A549 (cell line): ENCODE measurements around the gene JOSD2. TPM values are rescaled to one million over a fixed set of nuclear protein-coding genes. Genes with fewer than 3 reads are reported as not detected.

Experiments
- ATAC-seq, 2 experiments: fragments of 200-7000 bp in 1 of 2; fragments of >200 bp in 1 of 2; cut with Nextera tagmentation in 1 of 2; cut with Tn5 transposase in 1 of 2; 3 replicates each; pipeline versions ENCODE4 v1.8.0 to v1.9.1; 2018 to 2020; ENCODE audit warnings: mild to moderate bottlenecking in 1 of 2, moderate library complexity in 1 of 2
- CTCF ChIA-PET: fragments of 300-600 bp; sonication (Branson Sonifier 250); formaldehyde crosslinking; extraction: SDS; loops from one replicate; lab custom pipeline; 2021; ENCODE audit warnings: antibody characterized with exemption, inconsistent platforms; lab: Yijun Ruan, JAX
- POLR2A ChIA-PET: fragments of 350-600 bp; formaldehyde crosslinking; extraction: SDS; loops from one replicate; lab custom pipeline; 2021; ENCODE audit warnings: antibody characterized with exemption, inconsistent platforms; lab: Yijun Ruan, JAX
- DNase-seq, 2 experiments: peaks; one replicate each; pipeline versions ENCODE4 v3.0.0 to v3.0.0-alpha.2; 2011 to 2016; ENCODE audit warnings: low read depth in 1 of 2, low spot score in 1 of 2
- FAIRE-seq: peaks from 2 replicates; lab custom pipeline; 2011; peaks lifted over from hg19 to GRCh38; lab: Jason Lieb, UNC
- H3K27ac ChIP-seq, 2 experiments: fragments of >200 bp; sonication (Bioruptor Twin); formaldehyde crosslinking; 3 replicates each; pipeline ENCODE4 v1.5.1; 2016 to 2017
- H3K4me1 ChIP-seq: fragments of >200 bp; sonication (Bioruptor Twin); formaldehyde crosslinking; 3 replicates; pipeline ENCODE4 v1.6.1; 2016
- H3K4me2 ChIP-seq: fragments of >200 bp; sonication (Bioruptor Twin); formaldehyde crosslinking; 3 replicates; pipeline ENCODE4 v1.6.1; 2016
- H3K4me3 ChIP-seq: fragments of >200 bp; sonication (Bioruptor Twin); formaldehyde crosslinking; 3 replicates; pipeline ENCODE4 v1.5.1; 2016
- H3K9me3 ChIP-seq: fragments of >200 bp; sonication (Bioruptor Twin); formaldehyde crosslinking; 3 replicates; pipeline ENCODE4 v1.6.1; 2016
- CEBPB ChIP-seq, 2 experiments: fragments of >200 bp in 1 of 2; sonication (Bioruptor Twin) in 1 of 2; formaldehyde crosslinking in 1 of 2; IDR thresholded peaks; 2 replicates each; pipeline ENCODE4 v1.6.1; 2012 to 2016
- CTCF ChIP-seq: fragments of >200 bp; sonication (Bioruptor Twin); formaldehyde crosslinking; IDR thresholded peaks from 3 replicates; pipeline ENCODE4 v1.5.1; 2016
- FOSB ChIP-seq: fragments of 250-450 bp; sonication (Bioruptor Pico); IDR thresholded peaks from 2 replicates; pipeline ENCODE4 v1.5.0; 2020; ENCODE audit warnings: mild to moderate bottlenecking, moderate library complexity
- HEYL ChIP-seq: fragments of 250-450 bp; sonication (Bioruptor Pico); IDR thresholded peaks from 2 replicates; pipeline ENCODE4 v1.8.0; 2021; ENCODE audit warnings: mild to moderate bottlenecking, moderate library complexity
- HMGXB4 ChIP-seq: fragments of 250-450 bp; sonication (Bioruptor Pico); IDR thresholded peaks from 2 replicates; pipeline ENCODE4 v1.5.0; 2021; ENCODE audit warnings: mild to moderate bottlenecking, moderate library complexity, borderline replicate concordance
- HOXB13 ChIP-seq: fragments of 250-450 bp; sonication (Bioruptor Pico); IDR thresholded peaks from 2 replicates; pipeline ENCODE4 v1.5.0; 2020; ENCODE audit warnings: low read depth, mild to moderate bottlenecking, moderate library complexity
- HOXB5 ChIP-seq: fragments of 250-450 bp; sonication (Bioruptor Pico); IDR thresholded peaks from 2 replicates; pipeline ENCODE4 v1.5.0; 2020; ENCODE audit warnings: mild to moderate bottlenecking, moderate library complexity
- MYC ChIP-seq: IDR thresholded peaks from 2 replicates; pipeline ENCODE4 v1.6.1; 2012; ENCODE audit warnings: mild to moderate bottlenecking, inconsistent platforms, low read length, improper control_type of control experiment, borderline replicate concordance
- NFE2L2 ChIP-seq: fragments of 150-350 bp; conservative IDR thresholded peaks from 2 replicates; pipeline ENCODE4 v1.6.1; 2014; ENCODE audit warnings: low read length
- NR3C1 ChIP-seq: fragments of >200 bp; sonication (Bioruptor Twin); formaldehyde crosslinking; IDR thresholded peaks from 3 replicates; pipeline ENCODE4 v1.6.1; 2017
- PHF8 ChIP-seq: fragments of 200-600 bp; sonication (generic); IDR thresholded peaks from 2 replicates; pipeline ENCODE4 v1.6.1; 2016; ENCODE audit warnings: low read depth, mild to moderate bottlenecking, antibody characterized with exemption, moderate library complexity, borderline replicate concordance
- POLR2A ChIP-seq: IDR thresholded peaks from 2 replicates; pipeline ENCODE4 v1.6.1; 2012; ENCODE audit warnings: mild to moderate bottlenecking, low read length
- REST ChIP-seq: fragments of 200-600 bp; sonication (generic); IDR thresholded peaks from 2 replicates; pipeline ENCODE4 v1.6.1; 2016; ENCODE audit warnings: antibody characterized with exemption, mild to moderate bottlenecking, moderate library complexity
- RNF2 ChIP-seq: fragments of 200-600 bp; sonication (generic); IDR thresholded peaks from 2 replicates; pipeline ENCODE4 v1.6.1; 2016; ENCODE audit warnings: low read depth, mild to moderate bottlenecking, antibody characterized with exemption, moderate library complexity, borderline replicate concordance
- TFCP2L1 ChIP-seq: fragments of 250-450 bp; sonication (Bioruptor Pico); IDR thresholded peaks from 2 replicates; pipeline ENCODE4 v1.5.0; 2021; ENCODE audit warnings: mild to moderate bottlenecking
- WGBS: methylation state at CpG from one replicate; pipeline ENCODE4 v1.1.6; 2017; ENCODE audit errors: missing lambda C conversion rate; 5-methylcytosine and 5-hydroxymethylcytosine counted together
- polyA plus RNA-seq, 4 experiments: library from polyadenylated mRNA; depleted of rRNA in 3 of 4; stranded (reverse); fragments of >200 nt; fragmentation: RNase III in 1 of 4; extraction: RNeasy Plus Mini Kit Qiagen cat#74134 plus additional on column Dnase treatment in 1 of 4; gene quantifications; 2 replicates in 3 of 4; 3 replicates in 1 of 4; pipeline ENCODE4 v1.2.3, GENCODE V29; 2011 to 2017
- TF ChIP-seq, protein P1 (sequence below): fragments of 250-450 bp; sonication (Bioruptor Pico); IDR thresholded peaks from 2 replicates; pipeline ENCODE4 v1.5.0; 2020; ENCODE audit warnings: low read depth, mild to moderate bottlenecking, moderate library complexity

The JOSD2 gene
- polyA plus RNA-seq, 2 of the 4 experiments (the other 2 are of a cell fraction), result 24.2 to 61.7 TPM

GRCh38 chr19:50508843-50509190 lies 2.2 kb downstream of the JOSD2 start:
- ChIA-PET POLR2A (interaction anchor here (0.6 kb wide), 1 partner anchor 18 kb away, joined by 3 read pairs; no protein-coding TSS in a partner anchor), CTCF (interaction anchor here (1.6 to 2.0 kb wide), 4 partner anchors 30 to 140 kb away, joined by 3 to 11 read pairs (median 6); no protein-coding TSS in a partner anchor)
- DNase-seq (no peak), FAIRE-seq (no peak), ATAC-seq (no peak)
- Histone ChIP-seq H3K4me2 (no peak overlapping the region), H3K27ac (no peak overlapping the region), H3K4me3 (no peak overlapping the region), H3K9me3 (no peaks in the 10 kb centered on the region), H3K4me1 (peaks cover 12% of the 10 kb centered on the region; the same call in 2 of the 3 replicates)
- 87% methylated on average over 3 of the region's 3 CpGs for WGBS
- TF ChIP-seq NR3C1, result no peak
- TF ChIP-seq PHF8, result no peak
- TF ChIP-seq HOXB13 (CRISPR knock-in tag), result no peak
- no peak for TF ChIP-seq MYC
- no peak for TF ChIP-seq REST
- no peak for TF ChIP-seq TFCP2L1 (CRISPR knock-in tag)
- no peak for TF ChIP-seq POLR2A
- TF ChIP-seq CEBPB (IDR thresholded peaks at IDR 0.05), result no peak
- TF ChIP-seq NFE2L2, result no peak
- TF ChIP-seq RNF2, result no peak
- no peak for TF ChIP-seq HOXB5

GRCh38 chr19:50507376-50507775 lies 3.6 kb downstream of the JOSD2 start:
- Histone ChIP-seq H3K4me2 (no peak overlapping the region), H3K9me3 (no peaks in the 10 kb centered on the region), H3K4me1 (peaks cover 12% of the 10 kb centered on the region; the same call in 2 of the 3 replicates), H3K4me3 (no peak overlapping the region), H3K27ac (no peak overlapping the region)
- FAIRE-seq (no peak), DNase-seq (no peak), ATAC-seq (no peak)
- ChIA-PET POLR2A (no interaction called here), CTCF (interaction anchor here (1.9 kb wide), 1 partner anchor 138 kb away, joined by 7 read pairs; no protein-coding TSS in a partner anchor)
- TF ChIP-seq CTCF (no peak), FOSB (no peak), HEYL (CRISPR knock-in tag) (no peak), HMGXB4 (CRISPR knock-in tag) (no peak), POLR2A (0 out of 2 replicates have a peak, but pooled peaks have one; percentile 9)
- TF ChIP-seq, protein P1, sequence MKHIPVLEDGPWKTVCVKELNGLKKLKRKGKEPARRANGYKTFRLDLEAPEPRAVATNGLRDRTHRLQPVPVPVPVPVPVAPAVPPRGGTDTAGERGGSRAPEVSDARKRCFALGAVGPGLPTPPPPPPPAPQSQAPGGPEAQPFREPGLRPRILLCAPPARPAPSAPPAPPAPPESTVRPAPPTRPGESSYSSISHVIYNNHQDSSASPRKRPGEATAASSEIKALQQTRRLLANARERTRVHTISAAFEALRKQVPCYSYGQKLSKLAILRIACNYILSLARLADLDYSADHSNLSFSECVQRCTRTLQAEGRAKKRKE (CRISPR knock-in tag), result no peak
- TF ChIP-seq, all 56 proteins: peak for 1
- WGBS, result 75% methylated on average over 8 of the region's 8 CpGs
